Measurements from ENCODE around the gene METTL13.

DNA sequence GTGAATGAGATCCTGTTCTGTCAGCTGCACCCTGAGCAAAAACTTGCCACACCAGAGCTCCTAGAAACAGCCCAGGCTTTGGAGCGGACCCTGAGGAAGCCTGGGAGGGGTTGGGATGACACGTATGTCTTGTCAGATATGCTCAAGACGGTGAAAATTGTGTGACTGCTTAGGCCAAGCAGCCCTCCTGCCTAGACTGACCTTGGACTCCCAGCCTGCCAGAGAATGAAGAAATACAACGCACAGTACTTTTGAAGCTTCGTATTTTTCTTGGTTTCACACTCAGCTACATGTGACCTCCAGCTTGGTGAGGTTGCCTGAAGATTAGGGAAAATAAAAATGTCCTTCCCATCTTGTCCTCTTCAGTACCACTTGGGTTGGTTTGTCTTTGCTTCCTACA, 15.1 kb downstream of the METTL13 start:
- no peak for TF ChIP-seq TAF1 (IDR thresholded peaks at IDR 0.05; ENCODE audit: borderline replicate concordance, low read depth, low read length)
- TF ChIP-seq POLR2A (IDR thresholded peaks at IDR 0.05; ENCODE audit: low read depth, low read length) = no peak

All from GM12892 (cell line).